Epithelial cell of proximal tubule (primary cell): ENCODE measurements around the gene WDR18. TPM values are rescaled to one million over a fixed set of nuclear protein-coding genes. Genes with fewer than 3 reads are reported as not detected.

Experiments
- DNase-seq: peaks from one replicate; pipeline ENCODE4 v3.0.0-alpha.2; 2011; ENCODE audit warnings: low read depth
- H3K4me3 ChIP-seq: 2 replicates; pipeline ENCODE4 v1.5.1; 2011; ENCODE audit warnings: low read depth, mild to moderate bottlenecking, low read length
- total RNA-seq: library from RNA; depleted of rRNA; stranded (reverse); fragments of >200 nt; gene quantifications from 2 replicates; pipeline ENCODE4 v1.2.3, GENCODE V29; 2015
- TF ChIP-seq, protein P1 (sequence below): conservative IDR thresholded peaks from 2 replicates; pipeline ENCODE4 v1.5.1; 2012; ENCODE audit warnings: low read depth, mild to moderate bottlenecking, low read length

WDR18 gene
- total RNA-seq, 1 donor from 2014 or later: 71.0 TPM

DNA sequence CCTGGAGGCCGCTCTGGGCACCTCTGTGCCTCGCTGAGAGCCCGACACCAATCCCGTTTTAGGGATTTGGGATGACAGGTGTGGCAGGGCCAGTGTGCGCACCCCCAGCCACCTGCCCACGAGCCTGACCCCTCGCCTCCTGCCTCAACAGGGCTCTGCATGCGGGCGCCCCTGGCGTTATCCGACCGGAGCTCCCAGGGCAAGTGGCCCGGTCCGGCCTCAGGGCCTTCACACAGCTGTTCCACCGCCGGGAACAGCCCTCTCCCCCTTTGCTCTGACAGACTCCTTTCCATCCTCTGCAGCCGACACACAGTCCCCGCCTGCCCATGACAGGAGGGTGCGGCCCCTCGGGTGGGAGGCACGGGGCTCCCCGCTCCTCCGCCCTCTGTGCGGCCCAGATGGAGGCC lies 7.1 kb upstream of the WDR18 start:
- no peak for DNase-seq
- no peak overlapping the region for H3K4me3 ChIP-seq
- TF ChIP-seq, protein P1, sequence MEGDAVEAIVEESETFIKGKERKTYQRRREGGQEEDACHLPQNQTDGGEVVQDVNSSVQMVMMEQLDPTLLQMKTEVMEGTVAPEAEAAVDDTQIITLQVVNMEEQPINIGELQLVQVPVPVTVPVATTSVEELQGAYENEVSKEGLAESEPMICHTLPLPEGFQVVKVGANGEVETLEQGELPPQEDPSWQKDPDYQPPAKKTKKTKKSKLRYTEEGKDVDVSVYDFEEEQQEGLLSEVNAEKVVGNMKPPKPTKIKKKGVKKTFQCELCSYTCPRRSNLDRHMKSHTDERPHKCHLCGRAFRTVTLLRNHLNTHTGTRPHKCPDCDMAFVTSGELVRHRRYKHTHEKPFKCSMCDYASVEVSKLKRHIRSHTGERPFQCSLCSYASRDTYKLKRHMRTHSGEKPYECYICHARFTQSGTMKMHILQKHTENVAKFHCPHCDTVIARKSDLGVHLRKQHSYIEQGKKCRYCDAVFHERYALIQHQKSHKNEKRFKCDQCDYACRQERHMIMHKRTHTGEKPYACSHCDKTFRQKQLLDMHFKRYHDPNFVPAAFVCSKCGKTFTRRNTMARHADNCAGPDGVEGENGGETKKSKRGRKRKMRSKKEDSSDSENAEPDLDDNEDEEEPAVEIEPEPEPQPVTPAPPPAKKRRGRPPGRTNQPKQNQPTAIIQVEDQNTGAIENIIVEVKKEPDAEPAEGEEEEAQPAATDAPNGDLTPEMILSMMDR: no peak

DNA sequence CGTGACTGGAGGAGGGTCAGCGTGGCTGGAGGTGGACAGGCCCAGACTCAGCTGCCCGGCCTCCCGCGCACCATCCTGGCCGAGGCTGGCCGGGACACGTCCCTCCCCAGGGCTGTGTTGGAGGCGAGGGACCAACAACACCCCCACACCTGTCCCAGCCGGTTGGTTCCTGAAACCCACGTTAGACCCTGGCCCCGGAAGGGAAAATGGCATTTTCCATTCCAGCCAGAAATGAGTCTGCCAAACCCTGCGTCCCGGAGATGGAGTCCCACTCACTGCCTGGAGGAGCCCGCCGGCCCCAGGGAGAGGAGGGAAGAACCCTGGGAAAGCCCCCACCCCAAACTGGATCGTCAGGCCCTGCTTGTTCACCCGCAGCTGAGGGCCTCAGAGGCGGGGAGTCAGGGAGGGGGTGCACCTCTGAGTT lies 4.8 kb upstream of the WDR18 start:
- DNase-seq: no peak
- H3K4me3 ChIP-seq: no peak overlapping the region
- TF ChIP-seq, protein P1: no peak

DNA sequence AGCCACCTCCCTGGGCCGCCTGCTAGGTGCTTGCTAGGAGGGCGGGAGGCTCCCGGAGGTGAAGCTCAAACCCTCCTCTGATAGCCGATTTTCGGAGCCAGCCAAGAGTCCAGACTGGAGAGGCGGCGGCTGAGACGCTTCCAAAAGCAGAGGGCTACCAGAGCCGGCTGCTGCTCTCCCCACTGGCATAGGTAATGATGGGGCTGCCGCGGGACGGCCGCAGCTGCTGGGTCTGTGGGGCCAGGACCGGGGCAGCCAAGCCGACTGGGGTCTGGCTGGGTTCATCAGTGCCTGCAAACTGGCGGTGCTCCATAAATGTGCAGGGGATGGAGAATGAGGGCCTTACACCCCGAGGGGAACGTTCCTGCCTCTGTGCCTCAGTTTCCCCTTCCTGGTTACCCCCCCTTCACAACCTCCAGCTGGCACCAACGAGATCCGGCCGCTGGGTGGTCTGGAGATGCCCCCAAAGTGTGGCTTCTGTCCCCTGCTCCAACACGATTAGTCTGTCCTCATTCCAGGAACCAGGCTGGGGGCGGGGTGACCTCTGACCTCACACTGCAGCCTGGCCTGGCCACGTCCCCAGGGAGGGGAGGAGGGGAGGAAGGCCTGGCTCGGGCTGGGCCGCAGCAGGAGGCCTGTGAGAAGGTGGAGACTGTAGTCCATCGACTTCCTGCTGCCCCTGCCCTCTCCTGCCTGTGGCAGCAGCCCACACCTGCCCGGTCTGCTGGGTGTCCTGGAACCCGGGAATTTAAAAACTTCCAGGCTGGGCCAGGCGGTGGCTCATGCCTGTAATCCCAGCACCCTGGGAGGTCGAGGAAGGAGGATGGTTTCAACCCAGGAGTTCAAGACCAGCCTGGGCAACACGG lies 3.8 kb upstream of the WDR18 start:
- DNase-seq: no peak
- no peak overlapping the region for H3K4me3 ChIP-seq
- TF ChIP-seq, protein P1: no peak

DNA sequence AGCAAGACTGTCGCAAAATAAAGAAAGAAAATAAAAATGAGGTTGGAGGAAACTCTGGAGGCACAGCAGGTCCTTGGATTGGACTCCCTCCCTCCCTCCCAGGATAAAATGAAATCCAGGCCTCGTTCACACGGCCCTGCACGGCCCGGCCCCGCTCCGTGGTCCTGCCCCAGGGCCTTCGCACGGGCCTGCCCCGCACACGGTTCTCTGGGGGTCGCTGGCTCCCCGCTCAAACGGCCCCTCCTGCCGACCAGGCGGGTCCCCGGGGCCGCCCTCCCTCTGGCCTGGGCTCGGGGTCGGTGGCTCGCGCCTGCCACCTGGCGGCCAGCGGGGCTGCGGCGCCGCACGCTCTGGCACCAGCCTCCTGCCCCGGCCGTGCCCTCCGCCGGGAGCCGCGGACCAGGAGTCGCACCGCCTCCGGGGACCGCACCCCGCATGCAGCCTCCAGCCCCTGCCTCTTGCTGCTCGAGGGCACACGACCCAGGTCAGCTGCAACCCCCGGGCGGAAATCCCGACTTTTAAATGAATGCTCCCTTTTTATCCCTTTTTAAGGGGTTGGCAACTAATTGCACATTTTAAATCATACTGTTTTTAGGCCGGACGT lies 1.5 kb upstream of the WDR18 start:
- peak overlapping the region; percentile 45 for H3K4me3 ChIP-seq
- no peak for DNase-seq
- TF ChIP-seq, protein P1: peak; percentile 64

DNA sequence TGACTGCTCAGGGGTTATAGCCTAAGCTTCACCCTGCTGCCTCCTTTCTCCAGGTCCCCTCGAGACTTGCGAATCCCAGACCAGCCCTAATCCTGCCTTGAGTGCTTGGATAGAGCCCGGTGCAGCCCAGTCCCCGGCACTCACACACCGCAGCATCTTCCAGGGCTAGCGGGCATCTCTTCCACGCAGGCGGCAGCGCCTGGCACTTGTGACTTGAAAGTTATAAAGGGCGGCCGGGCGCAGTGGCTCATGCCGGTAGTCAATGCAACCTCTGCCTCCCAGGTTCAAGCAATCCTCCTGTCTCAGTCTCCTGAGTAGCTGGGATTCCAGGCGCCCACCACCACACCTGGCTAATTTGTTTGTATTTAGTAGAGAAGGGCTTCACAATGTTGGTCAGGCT lies 1.9 kb downstream of the WDR18 start:
- TF ChIP-seq, protein P1: no peak
- H3K4me3 ChIP-seq: no peak overlapping the region
- DNase-seq: no peak

DNA sequence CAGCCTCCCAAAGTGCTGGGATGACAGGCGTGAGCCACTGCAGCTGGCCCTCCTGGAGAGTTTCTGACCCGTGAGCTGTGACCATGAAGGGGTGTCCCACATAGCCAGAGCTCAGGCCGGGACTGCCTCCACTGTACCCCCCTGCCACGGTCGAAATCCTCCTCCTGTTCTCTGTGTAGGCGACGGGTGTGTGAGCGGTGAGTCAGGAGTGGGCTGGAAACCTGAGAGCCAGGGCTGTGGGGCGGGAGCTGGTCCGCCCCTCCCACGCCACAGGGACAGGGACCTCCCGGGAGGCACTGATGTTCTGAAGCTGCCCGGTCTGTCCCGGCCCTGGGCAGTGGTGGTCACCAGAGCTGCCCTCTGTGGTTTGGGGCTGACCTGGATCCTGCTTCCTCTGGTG lies 3.9 kb downstream of the WDR18 start:
- TF ChIP-seq, protein P1: no peak
- H3K4me3 ChIP-seq: no peak overlapping the region
- no peak for DNase-seq

DNA sequence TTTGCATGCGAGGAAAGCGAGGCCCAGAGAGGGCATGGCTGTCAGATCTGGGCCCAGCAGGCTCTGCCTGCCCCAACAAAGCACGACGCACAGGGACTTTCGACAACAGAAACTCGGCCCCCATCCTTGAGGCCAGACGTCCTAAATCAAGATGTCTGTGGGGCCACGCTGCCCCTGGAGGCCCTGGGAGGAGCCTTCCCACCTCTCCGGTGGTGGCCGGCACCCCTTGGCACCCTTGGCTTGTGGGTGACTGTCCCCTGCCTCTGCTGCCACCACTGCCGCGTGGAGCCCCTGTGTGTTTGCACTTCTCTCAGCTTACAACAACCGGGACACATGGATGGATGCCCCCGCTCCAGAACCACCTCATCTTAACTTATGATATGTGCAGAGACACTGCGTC lies 4.4 kb downstream of the WDR18 start:
- H3K4me3 ChIP-seq: no peak overlapping the region
- no peak for DNase-seq
- TF ChIP-seq, protein P1: no peak
